Measurements from ENCODE around the gene EFR3B.
"Not testable (repeated sequence)": the region's sequence is repeated elsewhere in the genome, so short reads cannot be mapped to it uniquely, and the experiment has no call there.

The EFR3B gene

GRCh38 chr2:25159949-25160348 is 118.1 kb downstream of the EFR3B start:
- DNase-seq: no peak

- DNase-seq: no peak
These were observed 118.5 kb downstream of the EFR3B start for GRCh38 chr2:25160376-25160775.

- DNase-seq: peak; percentile 70
These were observed 119.3 kb downstream of the EFR3B start for GRCh38 chr2:25161055-25161781.

GRCh38 chr2:25162061-25162460 is 120.2 kb downstream of the EFR3B start:
- DNase-seq: not testable (repeated sequence)

GRCh38 chr2:25164561-25164960 is 122.7 kb downstream of the EFR3B start:
- no peak for DNase-seq

GRCh38 chr2:25165992-25166875 is 124.4 kb downstream of the EFR3B start:
- peak; percentile 52 for DNase-seq

- peak; percentile 57 for DNase-seq
These were observed 126.6 kb downstream of the EFR3B start, which contains the start of gene POMC for GRCh38 chr2:25168256-25169072. POMC (minus strand) TSS chr2:25168580; CDS start chr2:25164772, 3,808 bp downstream.

GRCh38 chr2:25169073-25169470 is 127.2 kb downstream of the EFR3B start:
- no peak for DNase-seq

- DNase-seq: no peak
These were observed 129.0 kb downstream of the EFR3B start for GRCh38 chr2:25170888-25171287.

- DNase-seq: no peak
These were observed 131.8 kb downstream of the EFR3B start for GRCh38 chr2:25173719-25174118.

- no peak for DNase-seq
These were observed 132.5 kb downstream of the EFR3B start for GRCh38 chr2:25174192-25174861.

- no peak for DNase-seq
These were observed 134.3 kb downstream of the EFR3B start for GRCh38 chr2:25176138-25176537.

- no peak for DNase-seq
These were observed 134.8 kb downstream of the EFR3B start for GRCh38 chr2:25176541-25177181.

- no peak for DNase-seq
These were observed 135.3 kb downstream of the EFR3B start for GRCh38 chr2:25177211-25177611.

GRCh38 chr2:25178976-25179375 is 137.1 kb downstream of the EFR3B start:
- DNase-seq: no peak

GRCh38 chr2:25184254-25184653 is 142.4 kb downstream of the EFR3B start:
- no peak for DNase-seq

- no peak for DNase-seq
These were observed 146.0 kb downstream of the EFR3B start for GRCh38 chr2:25187729-25188350.

GRCh38 chr2:25188405-25188804 is 146.5 kb downstream of the EFR3B start:
- DNase-seq: no peak

- DNase-seq: no peak
These were observed 148.7 kb downstream of the EFR3B start for GRCh38 chr2:25190536-25190935.

- no peak for DNase-seq
These were observed 152.8 kb downstream of the EFR3B start for GRCh38 chr2:25194576-25195122.

All from activated T-cell treated with anti-CD3 and anti-CD28 coated beads, Interleukin-2, amount 50 U/mL, for 1 hour (primary cell).